GM12878 (cell line): Measurements from ENCODE around the gene LTBP4. TPM values are rescaled to one million over a fixed set of nuclear protein-coding genes. Genes with fewer than 3 reads are reported as not detected.

ENCODE experiments used
- ATAC-seq: fragments of 200-7000 bp; cut with Tn5 transposase; 3 replicates; pipeline ENCODE4 v1.9.1; 2020; ENCODE audit warnings: mild to moderate bottlenecking, moderate library complexity
- BruUV-seq: library from RNA; stranded (reverse); fragments of 400-500 nt; replicated peaks from 2 replicates; lab custom pipeline; 2021; lab: Mats Ljungman, UMichigan
- CTCF ChIA-PET: fragments of 300-600 bp; sonication (Branson Sonifier 250); formaldehyde crosslinking; extraction: SDS; loops from one replicate; lab custom pipeline; 2021; ENCODE audit warnings: inconsistent platforms; lab: Yijun Ruan, JAX
- POLR2A ChIA-PET: fragments of 350-600 bp; formaldehyde crosslinking; extraction: SDS; loops from one replicate; lab custom pipeline; 2021; ENCODE audit warnings: inconsistent platforms; lab: Charles Lee
- RAD21 ChIA-PET: fragments of 300-600 bp; sonication (Branson Sonifier 250); formaldehyde crosslinking; loops from one replicate; lab custom pipeline; 2023; ENCODE audit warnings: antibody characterized with exemption; ENCODE audit not compliant: unreplicated experiment; lab: Charles Lee
- SMC1A ChIA-PET: fragments of 300-600 bp; sonication (Branson Sonifier 250); formaldehyde crosslinking; loops from one replicate; lab custom pipeline; 2023; ENCODE audit not compliant: unreplicated experiment, uncharacterized antibody; lab: Charles Lee
- DNase-seq: peaks from one replicate; pipeline ENCODE4 v3.0.0-alpha.2; 2011; ENCODE audit warnings: low read depth, low spot score
- FAIRE-seq: peaks from 3 replicates; lab custom pipeline; 2011; peaks lifted over from hg19 to GRCh38; lab: Jason Lieb, UNC
- H2AFZ ChIP-seq: 2 replicates; pipeline ENCODE4 v1.6.0; 2011; ENCODE audit warnings: low read depth, low read length, control low read depth; ENCODE audit not compliant: control insufficient read depth
- H3K27ac ChIP-seq: 2 replicates; pipeline ENCODE4 v1.5.1; 2011; ENCODE audit warnings: control low read depth; ENCODE audit not compliant: control insufficient read depth, insufficient read depth
- H3K27me3 ChIP-seq, 2 experiments: replicated peaks in 1 of 2; 2 replicates each; pipeline versions ENCODE4 v1.6.0 to v1.6.1; 2011; ENCODE audit warnings: low read length in 1 of 2; ENCODE audit not compliant: control insufficient read depth in 2 of 2, insufficient read depth in 2 of 2
- H3K36me3 ChIP-seq, 2 experiments: 2 replicates each; pipeline ENCODE4 v1.5.1; 2011; ENCODE audit warnings: low read length in 1 of 2; ENCODE audit not compliant: control insufficient read depth in 2 of 2, insufficient read depth in 2 of 2
- H3K4me1 ChIP-seq: 2 replicates; pipeline ENCODE4 v1.6.1; 2011; ENCODE audit warnings: mild to moderate bottlenecking, low read length, moderate library complexity, mixed read lengths; ENCODE audit not compliant: control insufficient read depth, insufficient read depth
- H3K4me2 ChIP-seq: 2 replicates; pipeline ENCODE4 v1.6.0; 2011; ENCODE audit warnings: control low read depth; ENCODE audit not compliant: control insufficient read depth, insufficient read depth
- H3K4me3 ChIP-seq: fragments of 200-600 bp; sonication (generic); 2 replicates; pipeline ENCODE4 v1.5.1; 2016
- H3K79me2 ChIP-seq: 2 replicates; pipeline ENCODE4 v1.6.0; 2011; ENCODE audit warnings: low read length; ENCODE audit not compliant: control insufficient read depth, insufficient read depth
- H3K9ac ChIP-seq: 2 replicates; pipeline ENCODE4 v1.8.0; 2011; ENCODE audit warnings: low read length, control low read depth, mixed read lengths; ENCODE audit not compliant: control insufficient read depth, insufficient read depth
- H3K9me3 ChIP-seq: replicated peaks from 3 replicates; pipeline ENCODE4 v1.5.1; 2011; ENCODE audit warnings: mild to moderate bottlenecking, low read length; ENCODE audit not compliant: control insufficient read depth, insufficient read depth
- H4K20me1 ChIP-seq: 2 replicates; pipeline ENCODE4 v1.6.0; 2011; ENCODE audit not compliant: control insufficient read depth, insufficient read depth
- DPF2 ChIP-seq: fragments of 450-650 bp; IDR thresholded peaks from 2 replicates; pipeline ENCODE4 v1.6.1; 2017; ENCODE audit warnings: mild to moderate bottlenecking
- ETV6 ChIP-seq, 2 experiments: fragments of 450-650 bp in 1 of 2; IDR thresholded peaks in 1 of 2; conservative IDR thresholded peaks in 1 of 2; 2 replicates each; pipeline ENCODE4 v1.6.1; 2014; ENCODE audit warnings: antibody characterized with exemption in 1 of 2, borderline replicate concordance in 1 of 2, low read depth in 1 of 2, mild to moderate bottlenecking in 1 of 2, moderate library complexity in 1 of 2
- NR2C1 ChIP-seq: fragments of 450-650 bp; IDR thresholded peaks from 2 replicates; pipeline ENCODE4 v1.6.1; 2017; ENCODE audit warnings: antibody characterized with exemption, mild to moderate bottlenecking, moderate library complexity
- POU2F2 ChIP-seq: IDR thresholded peaks from 3 replicates; pipeline ENCODE4 v1.6.1; 2011; ENCODE audit warnings: low read depth, mild to moderate bottlenecking, low read length, borderline replicate concordance
- SMAD1 ChIP-seq: fragments of 450-650 bp; IDR thresholded peaks from 2 replicates; pipeline ENCODE4 v1.6.1; 2018; ENCODE audit warnings: mild to moderate bottlenecking, low read depth; ENCODE audit not compliant: partially characterized antibody
- TCF7 ChIP-seq: IDR thresholded peaks from 2 replicates; pipeline ENCODE4 v1.6.1; 2014; ENCODE audit warnings: antibody characterized with exemption, borderline replicate concordance
- ZNF592 ChIP-seq: fragments of 450-650 bp; IDR thresholded peaks from 2 replicates; pipeline ENCODE4 v1.6.1; 2017; ENCODE audit warnings: mild to moderate bottlenecking, moderate library complexity
- ZNF687 ChIP-seq: fragments of 450-650 bp; IDR thresholded peaks from 2 replicates; pipeline ENCODE4 v1.6.1; 2017; ENCODE audit warnings: mild to moderate bottlenecking, moderate library complexity
- WGBS: methylation state at CpG from one replicate; pipeline ENCODE4 v1.1.6; 2016; ENCODE audit warnings: low lambda C conversion rate; ENCODE audit not compliant: insufficient replicate concordance, insufficient coverage; ENCODE audit errors: missing lambda C conversion rate; 5-methylcytosine and 5-hydroxymethylcytosine counted together
- in situ Hi-C: fragments of 300-500 bp; cut with MboI; formaldehyde crosslinking; loops from 9 replicates; pipeline ENCODE4 v1.14.3; 2018; ENCODE audit warnings: mixed read lengths
- intact Hi-C: fragments of 100-400 bp; cut with micrococcal nuclease; formaldehyde crosslinking; loops from one replicate; pipeline ENCODE4 v1.14.2; 2022; ENCODE audit not compliant: unreplicated experiment
- polyA plus RNA-seq, 11 experiments: library from polyadenylated mRNA; depleted of rRNA in 4 of 11; unstranded in 6 of 11; stranded (reverse) in 5 of 11; fragments of >200 nt; fragmentation: Nextera tagmentation in 4 of 11; fragmentation: Illumina TruSeq in 1 of 11; extraction: Ambion mirVana in 4 of 11; extraction: Trizol in 1 of 11; gene quantifications; 1 replicate in 1 of 11; 2 replicates in 10 of 11; pipeline versions ENCODE4 v1.2.1 to v1.2.3, GENCODE V29; 2011 to 2016; ENCODE audit warnings: inconsistent platforms in 2 of 11, missing spikeins in 2 of 11, low read depth in 1 of 11
- total RNA-seq, 4 experiments: library from RNA; depleted of rRNA in 3 of 4; stranded (reverse); fragments of >200 nt in 3 of 4; fragmentation: Illumina TruSeq in 1 of 4; extraction: Trizol in 1 of 4; gene quantifications; 2 replicates each; pipeline versions ENCODE4 v1.2.1 to v1.2.3, GENCODE V29; 2013 to 2021

LTBP4 gene
- total and polyA plus RNA-seq, 10 of the 15 experiments (the other 5 are each of a cell fraction or from before 2014, with no cell fraction given) = 0.09 to 34.6 (median 8.5) TPM; not detected in 1

GRCh38 chr19:40608240-40608621 lies 7.1 kb downstream of the LTBP4 start:
- H2AFZ ChIP-seq = no peak overlapping the region
- WGBS = 81% methylated on average over 14 of the region's 14 CpGs
- ChIA-PET SMC1A (interaction anchor here (1.7 to 5.3 kb wide), 2 partner anchors 13 to 26 kb away, joined by 6 to 35 read pairs; no protein-coding TSS in a partner anchor), RAD21 (interaction anchor here (1.1 kb wide), 1 partner anchor 144 kb away, joined by 3 read pairs; no protein-coding TSS in a partner anchor), POLR2A (interaction anchor here (0.6 to 1.5 kb wide), 4 partner anchors 35 to 169 kb away, joined by 3 to 8 read pairs (median 4); no protein-coding TSS in a partner anchor), CTCF (interaction anchor here (0.6 to 6.0 kb wide), 4 partner anchors 10 to 55 kb away, joined by 4 to 106 read pairs (median 12); no protein-coding TSS in a partner anchor)
- H3K9ac ChIP-seq = no peak overlapping the region
- H3K4me2 ChIP-seq = no peak overlapping the region
- FAIRE-seq = no peak
- no peaks in the 10 kb centered on the region for H3K79me2 ChIP-seq
- in situ Hi-C loops (loop anchor here (10.0 kb wide), 1 partner anchor 303 kb away; no protein-coding TSS in a partner anchor), intact Hi-C loops (no loop called here)
- ATAC-seq = no peak
- no peak for DNase-seq
- no peaks in the 10 kb centered on the region for H3K9me3 ChIP-seq
- H4K20me1 ChIP-seq = no peaks in the 10 kb centered on the region
- H3K27me3 ChIP-seq = no peaks in the 10 kb centered on the region; a peak in 1 of 4 replicates
- TF ChIP-seq ZNF592 (no peak), TCF7 (no peak), ETV6 (conservative IDR thresholded peaks at IDR 0.05 in 1 of 2, IDR thresholded peaks at IDR 0.05 in 1 of 2; ENCODE audit: borderline replicate concordance in 1 of 2, low read depth in 1 of 2) (no peak), DPF2 (no peak), POU2F2 (no peak), NR2C1 (no peak), ZNF687 (no peak), SMAD1 (no peak)
- H3K36me3 ChIP-seq = no peaks in the 10 kb centered on the region
- H3K4me3 ChIP-seq = no peak overlapping the region
- no TSS peak for BruUV-seq
- peaks cover 24% of the 10 kb centered on the region for H3K4me1 ChIP-seq
- H3K27ac ChIP-seq = no peak overlapping the region
